ENCODE measurements around the gene INTS2.
"Not testable (repeated sequence)": the region's sequence is repeated elsewhere in the genome, so short reads cannot be mapped to it uniquely, and the experiment has no call there.

INTS2 gene

GRCh38 chr17:61868074-61868473 lies 59.7 kb downstream of the INTS2 start:
- POLR2A ChIA-PET = no interaction called here
- TF ChIP-seq CTCF (IDR thresholded peaks at IDR 0.05; ENCODE audit: control extremely low read depth, extremely low read depth, low read depth, missing control alignments) = no peak
- DNase-seq (ENCODE audit: extremely low spot score) = no peak

GRCh38 chr17:61867033-61867432 lies 60.7 kb downstream of the INTS2 start:
- ChIA-PET CTCF (no interaction called here), POLR2A (no interaction called here)
- TF ChIP-seq CTCF (IDR thresholded peaks at IDR 0.05; ENCODE audit: control extremely low read depth, extremely low read depth, low read depth, missing control alignments) = no peak
- DNase-seq (ENCODE audit: extremely low spot score) = no peak

More at GRCh38 chr17:61868074-61868473, 59.7 kb downstream of the INTS2 start:
- CTCF ChIA-PET = interaction anchor here (1.1 kb wide), 1 partner anchor 9 kb away, joined by 3 read pairs; no protein-coding TSS in a partner anchor

- CTCF ChIA-PET = interaction anchor here (0.7 to 1.9 kb wide), 6 partner anchors 9 to 246 kb away, joined by 3 to 6 read pairs (median 4); no protein-coding TSS in a partner anchor
- POLR2A ChIA-PET = interaction anchor here (0.6 to 1.0 kb wide), 3 partner anchors 83 to 202 kb away, joined by 3 to 4 read pairs (median 3); no protein-coding TSS in a partner anchor
These were observed 64.0 kb downstream of the INTS2 start for GRCh38 chr17:61863801-61864126.

GRCh38 chr17:61862975-61863800 lies 64.6 kb downstream of the INTS2 start, which contains the start of gene BRIP1:
BRIP1 (minus strand) TSS chr17:61863528; CDS start chr17:61861539, 1,989 bp downstream.
- POLR2A ChIA-PET = interaction anchor here (0.6 to 1.0 kb wide), 5 partner anchors 83 to 758 kb away, joined by 3 to 5 read pairs (median 4); no protein-coding TSS in a partner anchor
- peak; percentile 94 for DNase-seq (ENCODE audit: extremely low spot score)
- no peak for TF ChIP-seq CTCF (IDR thresholded peaks at IDR 0.05; ENCODE audit: control extremely low read depth, extremely low read depth, low read depth, missing control alignments)
- CTCF ChIA-PET = interaction anchor here (0.7 to 1.9 kb wide), 6 partner anchors 10 to 246 kb away, joined by 3 to 6 read pairs (median 4); no protein-coding TSS in a partner anchor

More at GRCh38 chr17:61863801-61864126, 64.0 kb downstream of the INTS2 start:
- no peak for DNase-seq (ENCODE audit: extremely low spot score)
- TF ChIP-seq CTCF (IDR thresholded peaks at IDR 0.05; ENCODE audit: control extremely low read depth, extremely low read depth, low read depth, missing control alignments) = no peak

- CTCF ChIA-PET = interaction anchor here (1.5 to 2.0 kb wide), 4 partner anchors 13 to 450 kb away, joined by 3 to 6 read pairs (median 5); no protein-coding TSS in a partner anchor
- POLR2A ChIA-PET = no interaction called here
- DNase-seq (ENCODE audit: extremely low spot score) = no peak
- no peak for TF ChIP-seq CTCF (IDR thresholded peaks at IDR 0.05; ENCODE audit: control extremely low read depth, extremely low read depth, low read depth, missing control alignments)
These were observed 65.6 kb downstream of the INTS2 start for GRCh38 chr17:61862105-61862574.

GRCh38 chr17:61860397-61860796 lies 67.4 kb downstream of the INTS2 start:
- CTCF ChIA-PET = interaction anchor here (0.9 to 1.7 kb wide), 2 partner anchors 16 to 225 kb away, joined by 3 read pairs; no protein-coding TSS in a partner anchor
- POLR2A ChIA-PET; DNase-seq (ENCODE audit: extremely low spot score): not testable (repeated sequence)

All from GM10248 (cell line).